Erythroblast (primary cell): Measurements from ENCODE around the gene PGF.

Experiments used
- GATA1 ChIP-seq: IDR thresholded peaks from 2 replicates; pipeline ENCODE4 v1.6.1; 2011; ENCODE audit warnings: low read depth, mild to moderate bottlenecking, control low read depth, low read length, moderate library complexity
- POLR2A ChIP-seq: IDR thresholded peaks from 2 replicates; pipeline ENCODE4 v1.6.1; 2011; ENCODE audit warnings: mild to moderate bottlenecking, low read length

DNA sequence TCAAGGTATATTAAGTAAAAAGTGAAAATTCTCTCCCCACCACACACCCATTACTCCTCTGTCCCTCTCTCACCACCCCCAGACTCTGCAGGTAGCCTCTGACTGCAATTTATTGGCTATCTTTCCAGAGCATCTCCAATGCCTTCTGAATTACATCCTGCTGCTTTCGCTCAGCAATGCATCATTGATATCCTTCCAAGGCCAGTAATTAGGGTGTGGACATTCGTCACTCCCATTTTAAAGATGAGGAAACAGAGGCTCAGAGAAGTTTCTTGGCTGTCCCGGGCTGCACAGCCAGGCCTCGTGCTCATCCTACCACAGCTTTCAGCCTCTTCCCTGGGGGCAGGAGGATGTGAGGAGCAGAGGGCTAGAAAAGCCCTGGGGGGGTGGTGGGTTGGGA lies 23.6 kb upstream of the PGF start:
- TF ChIP-seq POLR2A (no peak), GATA1 (no peak)
